Measurements from ENCODE around the gene NOX5.

- TF ChIP-seq CTCF (IDR thresholded peaks at IDR 0.05) (no peak), POLR2AphosphoS5 (IDR thresholded peaks at IDR 0.05; ENCODE audit: insufficient read depth in 1 of 2, low read depth in 1 of 2) (no peak), POLR2A (IDR thresholded peaks at IDR 0.05) (no peak)
Observed at GRCh38 chr15:69071260-69071659, 56.8 kb downstream of the NOX5 start.

Data from vagina (tissue), 2 donors.